Activated T-cell treated with anti-CD3 and anti-CD28 coated beads for 24 hours (primary cell): ENCODE results near the gene TCF4.

Experiments used
- DNase-seq: peaks from one replicate; pipeline ENCODE4 v3.0.0-alpha.2; 2020; ENCODE audit warnings: low read depth

Gene TCF4

DNA sequence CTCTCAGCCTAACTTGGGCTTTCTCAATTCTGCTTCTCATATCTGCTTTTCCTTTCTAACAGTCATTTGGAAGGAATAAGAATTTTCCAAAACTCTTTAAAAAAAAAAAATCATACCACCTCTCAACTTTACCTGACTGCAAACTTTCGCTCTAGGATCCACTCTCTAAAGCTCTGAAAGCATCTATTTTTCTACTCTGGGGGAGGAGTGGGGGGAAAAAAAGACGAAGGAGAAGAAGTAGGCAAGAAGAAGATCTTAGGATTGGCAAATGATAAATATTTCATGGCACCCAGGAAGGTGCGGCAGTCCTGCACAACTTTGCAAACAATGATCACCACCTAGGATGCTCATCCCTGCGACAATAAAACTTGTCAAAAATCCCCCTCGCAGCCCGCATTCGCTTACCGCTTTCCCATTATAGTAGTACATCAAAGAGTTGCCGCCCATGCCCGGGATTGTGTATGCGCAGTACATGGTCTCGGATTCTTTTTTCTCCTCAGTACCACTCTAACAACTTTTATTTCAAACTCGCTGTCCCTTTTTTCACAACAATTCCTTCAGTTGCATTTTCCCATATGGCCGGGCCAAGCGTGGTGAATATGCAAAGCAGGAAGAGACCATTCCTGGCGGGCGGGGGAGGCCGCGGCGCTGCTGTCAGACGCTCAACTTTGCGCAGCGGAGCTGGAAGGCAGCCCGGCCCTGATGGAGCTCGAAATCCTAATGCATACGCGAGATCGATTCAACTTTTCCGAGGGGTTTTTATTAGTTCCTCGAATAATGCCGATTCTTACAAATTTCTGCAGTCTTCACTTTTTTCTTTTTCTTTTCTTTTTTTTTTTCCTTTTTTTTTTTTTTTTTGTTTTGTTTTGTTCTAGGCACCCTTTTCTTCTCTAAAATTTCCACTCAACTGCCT, 266.5 kb downstream of the TCF4 start:
- peak; percentile 14 for DNase-seq

DNA sequence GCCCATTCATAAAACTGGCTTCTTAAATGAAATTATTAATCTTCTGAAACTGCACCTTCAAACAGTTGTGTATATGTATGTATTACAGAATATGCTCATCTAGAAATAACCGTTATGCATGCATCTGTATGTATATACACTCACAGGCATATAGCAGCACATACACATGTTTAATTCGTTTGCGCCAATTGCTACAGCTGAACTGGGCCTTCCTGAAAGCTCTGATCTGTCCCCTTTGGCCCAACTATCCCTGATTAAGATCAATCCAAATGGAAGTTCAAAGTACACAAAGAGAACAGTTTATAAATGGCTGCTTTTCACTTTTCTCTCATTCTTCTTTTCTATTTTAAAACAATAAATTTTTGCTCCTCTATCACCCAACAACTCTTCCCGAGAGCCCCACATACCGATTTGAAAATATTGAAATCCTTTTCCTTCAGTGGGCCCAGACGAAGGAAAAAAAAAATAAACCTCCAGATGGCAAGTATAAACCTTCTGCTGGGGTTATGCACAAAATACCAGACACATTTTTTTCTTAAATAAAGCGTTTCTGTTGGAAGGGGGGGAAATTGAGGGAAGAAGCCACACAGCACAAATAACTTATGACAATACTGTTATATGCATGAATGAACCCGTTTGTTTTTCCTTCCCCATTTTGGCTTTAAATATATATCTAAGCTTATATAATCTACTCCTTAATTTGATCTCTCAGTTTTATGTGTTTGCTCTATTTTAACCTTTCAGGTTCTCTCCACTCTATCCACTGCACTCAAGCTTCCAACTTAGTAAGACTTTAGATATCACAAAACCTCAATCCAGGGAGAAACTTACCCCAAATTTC, 267.3 kb downstream of the TCF4 start:
- no peak for DNase-seq

DNA sequence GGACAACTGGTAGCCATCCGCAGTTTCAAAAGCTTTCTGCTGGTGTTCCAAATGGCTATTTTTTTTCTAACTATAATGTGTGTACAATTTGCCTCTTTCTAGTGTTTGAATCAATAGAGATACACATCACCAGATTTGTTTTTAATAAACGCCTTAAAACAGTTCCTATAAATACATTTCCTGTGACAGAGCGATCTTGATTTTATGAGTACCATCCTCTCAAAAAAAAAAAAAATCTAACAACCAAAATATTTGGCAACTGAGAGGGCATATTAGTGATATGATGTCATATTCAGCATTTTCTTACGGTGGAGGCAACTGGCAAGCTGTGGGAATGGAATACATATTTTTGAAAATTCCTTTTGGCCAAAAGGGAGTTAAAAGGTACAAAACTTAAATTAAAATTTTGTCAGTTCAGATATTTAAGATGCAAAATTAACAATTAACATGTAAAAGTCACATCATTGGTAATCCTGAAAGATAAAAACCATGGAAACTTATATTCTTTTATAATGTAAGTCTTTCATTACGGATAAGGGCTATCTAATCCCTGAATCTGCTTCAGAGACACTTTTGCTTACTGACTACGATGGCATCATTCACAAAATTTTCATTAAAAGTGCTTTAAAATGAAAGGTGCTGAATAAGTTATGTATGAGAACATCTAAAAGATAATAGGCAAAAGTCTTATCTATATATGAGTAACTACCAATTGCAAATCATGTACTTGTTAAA, 268.4 kb downstream of the TCF4 start:
- no peak for DNase-seq

DNA sequence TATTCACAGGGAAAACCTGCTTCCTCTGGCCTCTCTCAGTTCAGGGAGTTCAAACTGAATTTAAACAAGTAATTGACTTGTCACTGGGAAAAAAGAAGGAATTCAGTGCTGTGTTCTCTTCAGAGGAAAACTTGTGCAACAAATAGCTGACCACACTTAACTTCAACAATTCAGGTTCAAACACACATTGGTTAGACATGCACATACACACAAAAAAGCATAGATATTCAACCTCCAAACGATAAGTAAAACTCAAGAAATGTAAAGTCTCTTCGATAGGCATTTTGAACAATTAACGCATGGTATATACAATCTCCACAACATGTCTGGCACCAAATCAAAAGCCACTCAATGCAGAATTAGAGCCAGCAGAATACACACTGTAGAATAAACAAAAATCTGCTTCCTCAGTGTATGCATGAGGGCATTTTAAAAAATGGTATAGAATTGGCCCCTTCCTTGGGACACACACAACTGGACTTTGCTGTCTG, 269.0 kb downstream of the TCF4 start:
- DNase-seq: no peak

DNA sequence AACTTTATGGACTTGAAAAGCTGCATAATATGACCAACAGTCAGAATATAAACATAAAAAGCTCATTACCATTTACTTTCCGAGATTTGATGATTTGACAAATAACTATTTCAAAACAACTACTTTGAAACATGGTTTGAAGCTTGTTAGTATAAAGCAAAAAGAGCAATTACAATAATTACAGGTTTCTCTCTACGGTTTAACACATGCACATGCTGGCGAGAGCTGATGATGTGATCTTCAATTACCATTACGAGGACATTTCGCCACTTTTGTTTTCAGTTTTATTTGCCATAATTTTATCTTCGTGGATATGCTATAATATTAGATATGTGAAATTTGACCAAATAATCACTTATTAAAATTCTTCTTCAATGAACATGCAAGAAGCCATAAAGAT, 270.1 kb downstream of the TCF4 start:
- no peak for DNase-seq

DNA sequence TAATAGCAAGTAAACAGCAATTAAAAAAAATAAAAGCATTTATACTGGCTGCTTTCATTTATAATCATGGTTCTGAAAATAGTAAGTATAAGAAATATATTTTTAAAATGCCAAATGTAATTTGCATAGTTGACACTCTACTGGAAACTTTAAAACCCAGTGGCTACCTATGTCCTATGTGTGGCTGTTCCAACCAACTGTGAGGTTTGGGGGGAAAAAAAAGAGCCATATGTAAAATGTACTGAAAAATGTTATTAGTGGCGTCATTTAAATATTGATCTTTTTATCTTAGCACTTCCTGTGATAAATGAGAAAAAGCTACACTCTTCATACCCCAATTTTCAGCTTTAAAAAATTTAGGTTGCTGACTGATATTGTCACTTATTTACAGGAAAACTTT, 270.7 kb downstream of the TCF4 start:
- DNase-seq: no peak

DNA sequence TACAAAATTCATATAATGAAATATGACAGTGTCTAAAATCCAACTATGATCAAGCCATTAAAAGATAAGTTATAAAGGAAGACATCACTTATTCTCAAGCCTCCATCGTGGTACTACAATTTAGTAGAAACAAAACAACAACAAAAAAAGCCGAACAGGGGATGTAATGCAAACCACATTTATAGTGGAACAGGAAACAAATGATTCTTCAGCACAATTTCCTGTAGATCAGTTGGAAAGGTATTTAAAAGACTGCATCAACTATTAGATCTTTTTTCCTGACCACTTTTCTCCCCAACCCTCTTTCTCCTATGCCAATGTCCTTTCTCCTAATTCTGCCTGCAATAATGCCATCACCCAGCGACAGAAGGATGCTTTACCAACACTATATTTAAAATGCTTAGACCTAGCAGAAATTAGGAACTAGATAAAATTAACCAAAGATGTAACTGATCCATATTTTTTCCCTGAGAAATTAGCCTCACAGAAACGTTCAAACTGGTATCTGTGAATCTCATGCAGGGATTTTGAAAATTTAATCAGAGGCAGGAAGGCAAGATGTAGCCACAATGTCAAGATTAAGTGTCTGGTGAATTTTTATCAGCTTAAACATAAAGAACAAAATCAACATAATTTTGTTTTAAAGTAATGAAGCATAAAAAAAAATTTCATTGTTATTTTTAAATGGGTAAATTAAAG, 271.4 kb downstream of the TCF4 start:
- DNase-seq: no peak

DNA sequence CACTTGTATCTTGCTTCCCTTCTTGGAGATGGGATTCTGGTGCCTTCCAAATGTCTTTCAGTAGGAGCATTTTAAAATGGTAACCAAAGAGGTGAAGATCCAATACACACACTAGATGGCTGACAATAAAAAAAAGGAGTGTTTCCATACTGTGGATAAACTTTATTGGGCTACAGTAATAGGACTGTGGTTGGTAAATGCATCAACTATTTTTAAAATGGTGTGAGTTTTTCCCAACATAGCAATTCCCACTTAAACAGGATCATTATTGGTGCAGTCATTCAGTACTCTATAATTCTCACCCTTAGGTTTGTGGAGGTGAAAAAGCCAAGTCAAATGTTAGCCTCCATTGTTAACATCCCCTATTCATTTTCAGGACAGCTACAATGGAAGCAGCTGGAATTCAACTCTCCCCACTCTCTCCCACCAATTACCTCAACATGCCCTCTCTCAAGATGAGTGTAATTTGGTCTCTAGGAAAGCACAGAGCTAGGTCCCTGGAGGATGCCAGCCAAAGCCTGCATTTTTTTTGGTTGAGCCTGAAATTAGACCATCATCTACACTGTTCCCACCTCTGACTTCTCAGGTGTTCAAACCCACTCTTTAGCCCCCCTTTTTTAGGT, 273.3 kb downstream of the TCF4 start:
- DNase-seq: no peak

DNA sequence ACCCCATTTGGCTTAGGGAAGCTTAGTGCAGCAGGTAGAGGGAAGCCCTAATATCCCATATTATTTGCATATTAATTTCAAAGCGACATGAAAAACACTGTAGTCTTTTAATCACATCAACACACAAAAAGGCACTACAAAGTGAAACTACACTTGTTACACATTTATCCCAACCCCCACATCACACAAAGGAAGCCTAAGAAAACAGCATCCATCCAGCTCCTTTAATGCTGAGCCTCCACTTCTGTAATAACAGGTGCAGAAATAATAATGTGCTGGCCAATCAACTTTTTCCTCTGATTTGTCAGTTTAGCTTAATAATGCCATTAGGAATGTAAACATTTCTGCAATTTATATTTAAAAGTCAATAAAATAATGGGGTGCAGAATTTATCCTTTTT, 274.0 kb downstream of the TCF4 start:
- no peak for DNase-seq

DNA sequence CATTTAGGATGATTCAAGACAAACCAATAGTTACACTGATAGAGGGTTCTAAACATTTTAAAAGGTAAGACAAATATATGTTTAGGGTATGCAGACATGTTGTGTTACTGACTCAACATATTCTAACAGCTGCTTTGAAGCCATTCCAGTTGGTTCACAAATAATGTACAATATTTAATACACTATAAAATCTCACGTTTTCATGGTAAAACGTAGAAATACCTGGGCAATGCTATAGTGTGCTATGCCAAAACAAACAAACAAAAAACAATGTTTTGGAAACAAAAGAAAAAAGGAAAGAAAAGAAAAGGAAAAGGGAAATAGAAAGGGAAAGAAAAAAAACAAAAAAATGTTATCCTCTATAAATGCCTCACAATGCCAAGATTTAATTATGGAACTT, 277.1 kb downstream of the TCF4 start:
- DNase-seq: no peak

DNA sequence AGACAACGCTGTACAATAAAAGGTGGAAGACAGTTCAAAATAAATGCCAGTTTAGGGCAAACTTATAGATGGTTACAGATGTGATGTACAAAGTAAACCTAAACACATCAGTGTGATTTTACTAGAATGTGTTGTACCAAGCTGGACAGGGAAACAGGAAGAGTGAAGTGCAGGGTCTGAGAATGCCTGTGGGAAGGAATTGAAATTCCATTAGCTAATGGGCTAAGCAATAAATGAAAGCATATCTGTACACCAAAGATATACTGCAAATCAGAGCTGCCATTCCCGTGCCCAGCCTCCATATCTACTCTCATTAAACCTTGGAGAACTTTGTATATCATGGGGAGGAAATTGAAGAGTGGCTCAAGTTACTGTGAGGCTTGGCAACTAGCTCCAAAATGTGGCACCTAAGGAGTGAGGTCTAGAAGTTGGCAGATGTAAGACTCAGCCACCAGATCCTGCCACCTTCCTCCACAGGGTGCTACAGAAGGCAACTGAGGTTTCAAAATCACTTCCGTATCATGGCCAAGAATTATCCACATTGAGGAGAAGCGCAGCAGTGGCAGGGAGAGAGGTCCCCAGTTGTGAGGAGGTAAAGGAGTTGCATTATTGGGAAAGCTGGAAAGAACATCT, 277.8 kb downstream of the TCF4 start:
- no peak for DNase-seq

DNA sequence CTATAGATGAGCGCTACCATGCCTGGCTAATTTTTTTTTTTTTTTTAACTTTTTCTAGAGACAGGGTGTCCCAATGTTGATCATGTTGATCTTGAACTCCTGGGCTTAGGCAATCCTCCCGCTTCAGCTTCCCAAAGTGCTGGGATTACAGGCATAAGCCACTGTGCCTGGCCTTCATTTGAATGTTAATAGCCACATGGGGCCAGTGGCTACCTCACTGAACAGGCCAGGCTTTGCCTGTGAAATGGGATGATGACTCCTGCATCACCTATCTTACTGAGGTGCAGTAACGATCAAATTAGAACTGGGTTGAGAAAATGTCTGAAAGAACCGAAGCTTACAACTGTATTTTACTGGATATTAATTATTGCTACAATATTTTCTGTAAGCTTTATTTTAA, 278.7 kb downstream of the TCF4 start:
- DNase-seq: no peak

DNA sequence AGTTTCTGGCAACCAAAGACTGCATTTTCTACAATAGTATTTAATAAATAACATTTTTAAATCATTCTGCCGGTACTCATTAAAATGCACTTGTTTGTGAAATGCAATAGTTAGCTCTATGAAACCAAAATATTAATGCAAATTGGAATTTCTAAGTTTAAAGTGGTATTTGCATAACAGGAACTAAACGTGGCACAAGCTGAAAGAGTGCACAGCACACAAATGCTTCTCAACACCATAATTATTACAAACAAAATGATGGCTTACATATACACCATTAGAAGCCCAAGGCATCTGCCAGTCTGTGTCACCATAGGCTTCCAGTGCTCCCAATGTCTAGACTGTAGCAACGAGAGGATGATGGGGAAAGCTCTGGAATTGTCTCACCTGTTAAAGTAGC, 280.5 kb downstream of the TCF4 start:
- DNase-seq: no peak

DNA sequence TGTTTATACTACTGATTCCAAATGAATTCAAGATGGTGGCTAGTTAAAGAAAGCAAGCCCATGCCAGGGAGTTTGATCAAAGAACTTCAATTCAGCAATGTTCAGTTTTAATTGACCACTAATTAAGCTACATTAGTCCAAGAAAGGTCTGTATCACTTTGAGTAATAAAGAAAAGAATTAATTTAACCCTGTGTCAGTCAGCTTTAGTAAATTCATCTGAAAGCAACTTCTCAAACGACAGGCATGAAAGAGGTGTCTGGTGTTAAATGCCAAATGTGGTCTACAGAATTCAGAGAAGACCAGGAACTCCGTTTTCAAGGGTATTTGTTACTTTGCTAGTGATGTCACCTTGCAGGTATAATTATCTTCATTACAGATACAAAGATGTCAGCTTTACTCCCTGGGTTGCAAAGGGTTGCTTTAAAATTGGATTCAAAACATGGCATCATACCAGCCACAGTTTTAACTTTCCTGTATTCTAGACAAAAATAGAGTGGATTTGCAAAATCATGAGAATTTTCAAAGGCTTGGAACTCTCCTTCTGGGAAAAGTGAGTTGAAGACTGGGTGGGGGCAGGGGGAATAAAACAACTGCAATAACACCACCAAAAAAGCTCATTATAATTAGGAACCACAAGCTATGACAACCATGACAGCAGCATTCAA, 281.5 kb downstream of the TCF4 start:
- DNase-seq: no peak

DNA sequence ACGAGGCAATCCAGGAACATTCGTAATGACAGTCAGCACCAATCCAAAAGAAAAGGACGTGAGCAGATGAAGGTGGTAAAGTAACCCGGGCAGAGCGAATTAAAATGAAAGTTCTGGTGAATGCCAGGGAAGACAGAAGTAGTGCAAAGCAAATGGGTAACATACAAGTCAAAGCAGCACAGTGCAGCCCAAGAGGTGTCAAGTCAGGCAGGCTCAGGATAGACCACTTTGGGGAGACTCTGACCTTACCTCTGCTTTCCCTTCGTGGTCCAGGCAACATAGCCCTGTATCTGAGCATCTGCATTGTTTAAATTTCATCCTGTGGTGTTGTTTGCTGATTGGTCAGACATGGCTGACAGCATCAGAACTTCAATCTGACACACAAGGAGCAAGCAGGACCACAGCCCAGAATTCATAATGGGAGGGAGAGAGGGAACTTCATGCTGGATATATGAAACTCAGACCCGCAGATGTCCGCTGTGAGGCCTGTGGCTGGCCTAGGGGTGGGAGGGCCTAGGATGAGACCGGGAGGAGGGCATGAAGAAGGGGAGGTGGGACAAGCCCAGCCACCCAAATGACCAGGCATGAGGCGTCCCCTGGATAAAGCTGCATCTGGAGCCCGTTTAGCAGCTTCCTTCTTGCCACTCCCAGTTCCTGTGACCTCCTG, 285.7 kb downstream of the TCF4 start:
- no peak for DNase-seq

DNA sequence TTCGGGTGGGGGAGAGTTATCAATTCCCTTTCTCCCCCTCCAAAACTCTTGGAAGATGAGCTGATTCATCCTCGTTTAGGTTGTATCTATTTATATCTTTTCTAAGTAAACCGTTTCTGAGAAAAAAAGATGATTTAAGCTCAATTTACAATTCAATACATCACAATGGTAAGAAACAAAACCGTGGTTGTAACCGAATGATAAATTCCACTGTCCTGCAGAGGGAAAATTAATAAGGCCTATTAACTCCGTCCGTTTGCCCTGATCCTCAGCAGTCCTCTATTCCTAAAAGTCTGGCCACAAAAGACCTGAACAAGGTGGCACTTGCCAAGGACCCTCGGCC, 286.2 kb downstream of the TCF4 start:
- DNase-seq: no peak

DNA sequence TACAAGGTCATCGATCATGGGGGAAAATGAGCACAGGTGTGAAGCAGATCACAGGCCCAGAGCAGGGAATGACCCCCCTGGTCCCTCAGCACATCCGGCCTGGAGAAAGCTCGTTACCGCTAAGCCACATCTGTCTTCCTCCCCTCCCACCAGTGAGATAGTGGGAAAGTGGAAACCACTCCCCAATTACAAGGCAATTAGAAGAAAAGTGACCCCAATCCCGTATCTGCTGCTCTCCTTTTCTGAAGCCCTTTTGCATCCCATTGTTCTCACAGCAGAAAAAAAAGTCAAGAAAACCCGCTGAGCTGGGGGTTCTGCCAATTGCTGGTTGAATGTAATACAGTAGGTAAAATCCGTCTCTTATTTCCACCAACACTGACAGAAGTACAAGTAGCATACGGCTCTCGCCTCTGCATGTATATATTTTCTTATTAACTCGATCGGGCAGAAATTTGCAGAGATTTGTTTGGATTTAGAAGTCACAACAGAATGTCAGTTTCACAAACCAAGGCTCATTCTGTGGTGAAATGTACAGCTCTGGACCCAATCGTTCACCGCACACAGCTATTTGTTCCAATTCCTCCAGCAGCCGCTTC, 287.0 kb downstream of the TCF4 start:
- no peak for DNase-seq

DNA sequence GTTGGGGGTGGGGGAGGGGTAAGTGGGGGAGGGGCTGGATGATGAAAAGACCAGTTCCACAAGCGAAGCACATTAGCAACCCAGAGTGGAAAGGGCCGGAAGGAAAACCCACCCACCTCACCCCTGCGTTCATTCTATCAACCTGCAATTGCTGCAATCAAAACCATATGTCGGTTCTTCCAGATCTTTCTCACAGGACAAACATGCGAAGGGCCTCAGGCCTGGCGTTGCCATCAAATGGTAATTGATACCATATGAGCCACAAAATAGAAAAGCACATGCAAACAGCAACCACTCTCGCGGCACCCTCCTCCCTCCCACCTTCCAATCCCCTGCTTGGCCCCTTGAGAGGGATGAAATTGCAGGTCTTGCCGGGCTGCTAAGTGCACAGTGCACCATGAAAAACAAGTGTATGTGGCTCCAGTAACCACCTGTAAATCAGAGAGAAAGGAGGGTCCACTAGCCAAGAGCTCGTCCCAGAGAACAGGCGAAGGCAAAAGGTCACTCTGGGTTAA, 287.5 kb downstream of the TCF4 start:
- DNase-seq: no peak

DNA sequence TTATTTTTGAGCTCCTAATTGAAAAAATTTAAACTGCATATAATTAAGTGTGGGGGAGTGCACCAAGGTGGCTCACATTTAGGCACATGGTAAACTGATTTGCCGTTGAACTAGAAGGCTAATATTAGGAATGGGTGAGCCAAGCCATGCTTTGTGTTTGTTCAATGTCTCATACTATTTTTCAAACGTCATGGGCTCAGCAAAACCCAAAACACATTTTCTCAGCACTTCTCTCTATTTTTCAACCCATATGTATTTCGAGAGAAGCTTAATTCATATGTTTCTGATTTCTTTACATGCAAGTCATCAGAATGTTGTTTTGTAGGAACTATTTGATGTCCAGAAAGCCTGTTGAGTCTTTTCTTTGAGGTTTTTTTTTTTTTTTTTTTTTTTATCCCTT, 291.2 kb downstream of the TCF4 start:
- no peak for DNase-seq
